ENCODE measurements around the gene PARD3B.

The PARD3B gene

DNA sequence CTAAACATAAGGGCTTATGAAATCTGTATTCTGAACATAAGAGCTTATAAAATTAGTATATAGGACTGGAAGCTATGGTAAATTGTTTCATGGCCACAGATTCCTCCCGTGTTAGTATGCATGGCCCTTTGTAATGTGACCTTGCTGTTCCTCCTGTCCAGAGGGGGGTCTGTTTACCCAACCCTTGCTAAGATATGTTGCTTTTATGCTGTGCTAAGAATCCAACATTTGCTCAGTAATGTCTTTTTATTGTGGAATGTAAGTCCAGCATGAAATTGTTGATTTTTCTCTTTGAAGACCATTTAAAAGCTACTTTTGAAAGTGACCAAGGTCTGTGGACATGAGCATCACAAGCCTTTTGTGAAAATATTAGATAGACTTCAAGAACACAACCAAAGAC lies 485.4 kb downstream of the PARD3B start:
- Histone ChIP-seq H3K79me2 (ENCODE audit: insufficient read depth, low read length) (no peaks in the 10 kb centered on the region), H3K9me3 (ENCODE audit: insufficient read depth, low read length, severe bottlenecking) (no peaks in the 10 kb centered on the region), H3K9ac (ENCODE audit: low read depth, low read length) (no peak overlapping the region), H3K4me1 (ENCODE audit: insufficient read depth, low read length) (no peaks in the 10 kb centered on the region), H3K36me3 (ENCODE audit: insufficient read depth, low read length) (no peaks in the 10 kb centered on the region), H3K27me3 (ENCODE audit: insufficient read depth, low read length, poor library complexity) (no peaks in the 10 kb centered on the region), H3K4me3 (ENCODE audit: low read depth in 1 of 2, low read length in 2 of 2) (no peak overlapping the region), H4K20me1 (ENCODE audit: insufficient read depth, low read length) (no peaks in the 10 kb centered on the region), H2AFZ (ENCODE audit: low read depth, low read length) (no peak overlapping the region), H3K4me2 (ENCODE audit: insufficient read depth, low read length) (no peak overlapping the region), H3K27ac (ENCODE audit: low read length) (no peak overlapping the region)
- ATAC-seq (ENCODE audit: insufficient read depth, low read depth) (no peak), DNase-seq (no peak)
- TF ChIP-seq, protein P1, sequence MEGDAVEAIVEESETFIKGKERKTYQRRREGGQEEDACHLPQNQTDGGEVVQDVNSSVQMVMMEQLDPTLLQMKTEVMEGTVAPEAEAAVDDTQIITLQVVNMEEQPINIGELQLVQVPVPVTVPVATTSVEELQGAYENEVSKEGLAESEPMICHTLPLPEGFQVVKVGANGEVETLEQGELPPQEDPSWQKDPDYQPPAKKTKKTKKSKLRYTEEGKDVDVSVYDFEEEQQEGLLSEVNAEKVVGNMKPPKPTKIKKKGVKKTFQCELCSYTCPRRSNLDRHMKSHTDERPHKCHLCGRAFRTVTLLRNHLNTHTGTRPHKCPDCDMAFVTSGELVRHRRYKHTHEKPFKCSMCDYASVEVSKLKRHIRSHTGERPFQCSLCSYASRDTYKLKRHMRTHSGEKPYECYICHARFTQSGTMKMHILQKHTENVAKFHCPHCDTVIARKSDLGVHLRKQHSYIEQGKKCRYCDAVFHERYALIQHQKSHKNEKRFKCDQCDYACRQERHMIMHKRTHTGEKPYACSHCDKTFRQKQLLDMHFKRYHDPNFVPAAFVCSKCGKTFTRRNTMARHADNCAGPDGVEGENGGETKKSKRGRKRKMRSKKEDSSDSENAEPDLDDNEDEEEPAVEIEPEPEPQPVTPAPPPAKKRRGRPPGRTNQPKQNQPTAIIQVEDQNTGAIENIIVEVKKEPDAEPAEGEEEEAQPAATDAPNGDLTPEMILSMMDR (IDR thresholded peaks at IDR 0.05; ENCODE audit: borderline replicate concordance, extremely low read depth, low read length, poor library complexity, severe bottlenecking), result no peak
- TF ChIP-seq EZH2 (IDR thresholded peaks at IDR 0.05; ENCODE audit: borderline replicate concordance, low read depth, low read length, severe bottlenecking), result no peak

DNA sequence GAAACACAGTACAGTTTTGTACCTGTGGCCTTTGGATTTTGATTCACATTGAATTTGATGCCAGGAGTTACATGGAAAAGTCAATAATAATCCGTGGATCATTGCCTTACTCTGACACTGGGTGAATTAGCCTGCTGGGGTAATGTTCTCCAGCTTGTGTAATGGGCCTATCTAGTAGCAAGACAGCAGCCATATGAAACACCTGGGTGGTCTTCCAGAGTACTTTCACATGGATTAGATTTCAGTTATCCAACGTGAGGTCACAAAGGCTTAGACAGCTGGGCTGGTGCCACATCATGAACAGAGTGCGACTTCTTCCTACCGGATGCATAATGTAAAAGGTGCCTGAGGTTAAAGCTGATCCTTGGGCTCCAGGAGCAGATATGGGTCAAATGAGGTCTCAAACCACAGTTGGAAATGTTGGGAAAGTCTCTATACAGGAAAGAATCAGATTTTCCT lies 486.8 kb downstream of the PARD3B start:
- Histone ChIP-seq H3K36me3 (ENCODE audit: insufficient read depth, low read length) (no peaks in the 10 kb centered on the region), H3K4me3 (ENCODE audit: low read depth in 1 of 2, low read length in 2 of 2) (no peak overlapping the region), H3K4me2 (ENCODE audit: insufficient read depth, low read length) (no peak overlapping the region), H3K9ac (ENCODE audit: low read depth, low read length) (no peak overlapping the region), H2AFZ (ENCODE audit: low read depth, low read length) (no peak overlapping the region), H3K27me3 (ENCODE audit: insufficient read depth, low read length, poor library complexity) (no peaks in the 10 kb centered on the region), H4K20me1 (ENCODE audit: insufficient read depth, low read length) (no peaks in the 10 kb centered on the region), H3K4me1 (ENCODE audit: insufficient read depth, low read length) (no peaks in the 10 kb centered on the region), H3K27ac (ENCODE audit: low read length) (no peak overlapping the region), H3K79me2 (ENCODE audit: insufficient read depth, low read length) (no peaks in the 10 kb centered on the region), H3K9me3 (ENCODE audit: insufficient read depth, low read length, severe bottlenecking) (no peaks in the 10 kb centered on the region)
- DNase-seq, result no peak
- ATAC-seq (ENCODE audit: insufficient read depth, low read depth), result no peak
- TF ChIP-seq EZH2 (IDR thresholded peaks at IDR 0.05; ENCODE audit: borderline replicate concordance, low read depth, low read length, severe bottlenecking), result no peak
- TF ChIP-seq, protein P1 (IDR thresholded peaks at IDR 0.05; ENCODE audit: borderline replicate concordance, extremely low read depth, low read length, poor library complexity, severe bottlenecking), result no peak

DNA sequence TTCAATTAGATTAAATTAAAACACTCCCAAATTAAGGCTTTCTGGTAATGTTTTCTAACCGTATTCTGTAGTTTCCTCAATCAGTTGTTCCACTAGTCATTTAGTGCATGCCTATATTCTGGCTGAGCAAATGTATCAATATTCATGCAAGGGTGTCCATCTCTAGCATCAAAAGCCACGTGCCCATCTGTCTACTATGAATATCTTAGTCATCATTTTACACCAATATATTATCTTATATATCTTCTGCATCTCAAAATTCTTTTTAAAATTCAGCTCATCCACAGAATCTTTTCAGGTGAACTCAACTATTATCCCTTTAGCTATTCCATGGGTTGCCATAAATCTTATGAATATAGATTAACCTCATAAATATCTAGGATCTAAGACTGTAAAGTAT lies 488.2 kb downstream of the PARD3B start:
- ATAC-seq (ENCODE audit: insufficient read depth, low read depth) (no peak), DNase-seq (no peak)
- H3K27ac ChIP-seq (ENCODE audit: low read length), result no peak overlapping the region
- no peak for TF ChIP-seq EZH2 (IDR thresholded peaks at IDR 0.05; ENCODE audit: borderline replicate concordance, low read depth, low read length, severe bottlenecking)
- TF ChIP-seq, protein P1 (IDR thresholded peaks at IDR 0.05; ENCODE audit: borderline replicate concordance, extremely low read depth, low read length, poor library complexity, severe bottlenecking), result no peak
- no peak overlapping the region for H3K4me3 ChIP-seq (ENCODE audit: low read depth in 1 of 2, low read length in 2 of 2)
- H3K36me3 ChIP-seq (ENCODE audit: insufficient read depth, low read length), result no peaks in the 10 kb centered on the region
- H3K4me1 ChIP-seq (ENCODE audit: insufficient read depth, low read length), result no peaks in the 10 kb centered on the region
- H3K79me2 ChIP-seq (ENCODE audit: insufficient read depth, low read length), result no peaks in the 10 kb centered on the region
- H3K9ac ChIP-seq (ENCODE audit: low read depth, low read length), result no peak overlapping the region
- H4K20me1 ChIP-seq (ENCODE audit: insufficient read depth, low read length), result no peaks in the 10 kb centered on the region
- H3K27me3 ChIP-seq (ENCODE audit: insufficient read depth, low read length, poor library complexity), result no peaks in the 10 kb centered on the region
- H2AFZ ChIP-seq (ENCODE audit: low read depth, low read length), result no peak overlapping the region
- H3K4me2 ChIP-seq (ENCODE audit: insufficient read depth, low read length), result no peak overlapping the region
- no peaks in the 10 kb centered on the region for H3K9me3 ChIP-seq (ENCODE audit: insufficient read depth, low read length, severe bottlenecking)

DNA sequence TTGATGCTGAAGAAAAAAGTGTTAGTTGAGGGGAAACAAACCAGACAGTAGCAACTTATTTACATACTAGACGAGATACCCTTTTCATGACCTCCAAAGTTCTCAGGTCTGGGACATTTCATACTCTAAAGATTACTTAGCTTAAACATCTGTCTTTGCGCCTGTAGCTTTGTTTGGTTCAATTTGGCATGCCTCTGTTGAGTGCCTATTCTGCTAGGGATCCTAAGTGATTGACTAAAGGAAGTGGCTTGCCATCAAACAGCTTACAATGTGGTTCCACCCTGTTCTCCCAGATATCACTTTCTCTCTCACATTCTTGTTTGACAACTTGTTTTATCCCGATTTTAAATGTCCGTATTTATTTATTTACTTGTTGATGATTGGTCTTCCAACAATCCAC lies 488.8 kb downstream of the PARD3B start:
- no peaks in the 10 kb centered on the region for H3K36me3 ChIP-seq (ENCODE audit: insufficient read depth, low read length)
- TF ChIP-seq, protein P1 (IDR thresholded peaks at IDR 0.05; ENCODE audit: borderline replicate concordance, extremely low read depth, low read length, poor library complexity, severe bottlenecking), result no peak
- TF ChIP-seq EZH2 (IDR thresholded peaks at IDR 0.05; ENCODE audit: borderline replicate concordance, low read depth, low read length, severe bottlenecking), result no peak
- no peak for DNase-seq

More for the DNA sequence above, 488.8 kb downstream of the PARD3B start:
- Histone ChIP-seq H3K4me2 (ENCODE audit: insufficient read depth, low read length) (no peak overlapping the region), H3K4me3 (ENCODE audit: low read depth in 1 of 2, low read length in 2 of 2) (no peak overlapping the region), H3K27ac (ENCODE audit: low read length) (no peak overlapping the region), H3K9me3 (ENCODE audit: insufficient read depth, low read length, severe bottlenecking) (no peaks in the 10 kb centered on the region), H3K9ac (ENCODE audit: low read depth, low read length) (no peak overlapping the region), H4K20me1 (ENCODE audit: insufficient read depth, low read length) (no peaks in the 10 kb centered on the region), H3K27me3 (ENCODE audit: insufficient read depth, low read length, poor library complexity) (no peaks in the 10 kb centered on the region), H2AFZ (ENCODE audit: low read depth, low read length) (no peak overlapping the region), H3K79me2 (ENCODE audit: insufficient read depth, low read length) (no peaks in the 10 kb centered on the region), H3K4me1 (ENCODE audit: insufficient read depth, low read length) (no peaks in the 10 kb centered on the region)
- no peak for ATAC-seq (ENCODE audit: insufficient read depth, low read depth)

Data from DND-41 (cell line).